ENCODE results near the gene NPY4R.
"Not testable (repeated sequence)": the region's sequence is repeated elsewhere in the genome, so short reads cannot be mapped to it uniquely, and the experiment has no call there.

NPY4R gene

DNA sequence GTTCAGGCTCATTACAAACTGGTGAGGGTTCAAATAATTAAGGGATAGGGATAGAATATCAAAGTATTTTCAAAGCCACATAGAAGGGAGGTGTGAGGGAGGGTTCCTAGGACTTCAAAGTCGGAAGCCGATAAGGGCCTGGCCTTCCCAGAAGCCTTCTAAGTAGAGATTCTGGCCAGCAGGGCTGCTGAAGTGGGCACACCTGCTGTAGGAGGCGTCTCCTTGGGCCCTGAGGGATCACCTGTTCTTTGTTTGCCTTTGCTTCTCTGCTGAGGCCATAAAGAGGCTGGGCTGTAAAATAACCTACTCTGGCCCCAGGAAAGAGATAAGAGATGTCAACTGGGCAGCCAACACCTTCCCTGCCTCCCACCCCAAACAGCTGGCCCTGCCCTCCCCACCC lies 8.0 kb upstream of the NPY4R start:
- H3K4me3 Mint-ChIP-seq; H3K27ac Mint-ChIP-seq; H3K9me3 Mint-ChIP-seq (ENCODE audit: low read depth); H3K4me1 Mint-ChIP-seq (ENCODE audit: low read depth); H3K36me3 Mint-ChIP-seq; H3K27me3 Mint-ChIP-seq: not testable (repeated sequence)

GRCh38 chr10:46470134-46470533 lies 4.4 kb upstream of the NPY4R start:
- H3K4me1 Mint-ChIP-seq (ENCODE audit: low read depth); H3K27me3 Mint-ChIP-seq; H3K9me3 Mint-ChIP-seq (ENCODE audit: low read depth); H3K36me3 Mint-ChIP-seq; H3K4me3 Mint-ChIP-seq; H3K27ac Mint-ChIP-seq: not testable (repeated sequence)

DNA sequence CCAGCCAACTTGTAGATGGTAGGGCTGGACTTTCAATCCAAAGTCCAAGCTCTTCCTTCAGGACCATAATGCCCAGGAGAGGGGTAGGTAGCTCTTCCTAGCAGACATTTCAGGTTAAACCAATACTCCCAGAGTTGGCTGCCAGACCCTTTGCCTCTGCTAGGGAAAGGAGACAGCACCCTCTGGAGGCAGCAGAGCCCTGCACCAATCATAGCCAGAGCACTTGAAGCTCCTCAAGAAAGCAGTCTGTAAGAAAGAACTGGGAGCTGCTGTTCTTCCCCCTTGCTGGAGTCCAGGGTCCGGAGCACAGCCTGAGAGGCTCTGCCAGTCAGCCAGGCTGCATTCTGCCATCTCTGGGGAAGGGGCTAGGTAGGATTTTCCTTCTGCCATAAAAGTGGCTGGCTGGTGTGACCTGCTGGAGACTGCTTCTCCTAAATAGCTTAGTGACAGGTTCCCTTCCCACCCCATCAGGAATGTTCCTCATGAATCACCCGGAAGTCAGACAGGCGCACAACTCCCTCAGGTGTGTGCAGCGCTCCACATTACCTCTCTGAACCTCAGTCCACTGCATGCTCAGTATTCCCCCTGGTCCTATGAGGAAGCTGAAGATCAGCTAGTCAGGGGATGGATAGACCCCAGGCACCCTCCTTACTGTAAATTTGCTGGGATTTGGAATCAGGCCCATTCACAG lies 2.5 kb upstream of the NPY4R start:
- H3K36me3 Mint-ChIP-seq; H3K27me3 Mint-ChIP-seq; H3K27ac Mint-ChIP-seq; H3K4me3 Mint-ChIP-seq; H3K4me1 Mint-ChIP-seq (ENCODE audit: low read depth); H3K9me3 Mint-ChIP-seq (ENCODE audit: low read depth): not testable (repeated sequence)

GRCh38 chr10:46463608-46464007 lies 2.1 kb downstream of the NPY4R start:
- not testable (repeated sequence) for H3K4me3 Mint-ChIP-seq; H3K9me3 Mint-ChIP-seq (ENCODE audit: low read depth); H3K27ac Mint-ChIP-seq; H3K36me3 Mint-ChIP-seq; H3K27me3 Mint-ChIP-seq; H3K4me1 Mint-ChIP-seq (ENCODE audit: low read depth)

GRCh38 chr10:46462276-46462675 lies 3.5 kb downstream of the NPY4R start:
- not testable (repeated sequence) for H3K27me3 Mint-ChIP-seq; H3K36me3 Mint-ChIP-seq; H3K27ac Mint-ChIP-seq; H3K4me1 Mint-ChIP-seq (ENCODE audit: low read depth); H3K9me3 Mint-ChIP-seq (ENCODE audit: low read depth); H3K4me3 Mint-ChIP-seq

DNA sequence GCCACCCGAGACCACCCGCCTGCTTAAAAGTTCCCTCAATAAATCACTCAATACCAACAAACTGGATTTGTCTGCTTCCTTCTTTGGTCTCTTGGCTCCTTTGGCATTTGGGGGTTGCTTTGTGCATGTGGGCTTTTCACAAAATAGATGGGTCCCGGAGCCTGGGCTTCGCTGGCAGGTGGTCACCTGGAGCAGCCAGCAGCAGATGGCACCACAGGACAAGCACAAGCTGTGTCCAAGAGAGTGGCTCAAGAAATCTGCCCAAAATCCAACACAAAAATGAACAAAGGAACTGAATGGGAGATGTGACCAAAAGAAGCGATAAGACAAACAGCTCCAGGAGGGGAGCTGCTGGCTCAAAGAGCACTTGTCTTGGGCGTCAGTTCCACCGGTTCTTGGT lies 6.2 kb downstream of the NPY4R start:
- H3K36me3 Mint-ChIP-seq; H3K4me1 Mint-ChIP-seq (ENCODE audit: low read depth); H3K27me3 Mint-ChIP-seq; H3K9me3 Mint-ChIP-seq (ENCODE audit: low read depth); H3K4me3 Mint-ChIP-seq; H3K27ac Mint-ChIP-seq: not testable (repeated sequence)

DNA sequence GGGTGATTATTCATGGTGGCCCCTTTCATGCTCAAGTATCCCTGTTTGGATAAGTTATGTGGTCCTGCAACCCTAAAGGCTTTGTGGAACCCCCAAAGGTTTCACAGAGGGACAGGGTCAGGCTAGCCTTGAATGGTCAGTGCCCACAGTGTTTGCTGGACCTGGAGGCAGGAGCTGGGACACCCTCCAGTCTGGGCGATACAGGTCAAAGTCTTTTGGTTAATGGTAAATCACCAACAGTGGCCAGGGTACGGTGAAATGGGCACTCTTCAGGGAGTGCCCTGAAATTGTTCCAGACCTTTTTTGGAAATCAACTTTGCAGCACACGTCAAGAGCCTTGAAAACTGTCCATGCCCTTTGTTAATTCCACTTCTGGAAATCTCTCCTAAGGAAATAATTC lies 8.7 kb downstream of the NPY4R start:
- H3K9me3 Mint-ChIP-seq (ENCODE audit: low read depth); H3K27me3 Mint-ChIP-seq; H3K4me3 Mint-ChIP-seq; H3K4me1 Mint-ChIP-seq (ENCODE audit: low read depth); H3K36me3 Mint-ChIP-seq; H3K27ac Mint-ChIP-seq: not testable (repeated sequence)

DNA sequence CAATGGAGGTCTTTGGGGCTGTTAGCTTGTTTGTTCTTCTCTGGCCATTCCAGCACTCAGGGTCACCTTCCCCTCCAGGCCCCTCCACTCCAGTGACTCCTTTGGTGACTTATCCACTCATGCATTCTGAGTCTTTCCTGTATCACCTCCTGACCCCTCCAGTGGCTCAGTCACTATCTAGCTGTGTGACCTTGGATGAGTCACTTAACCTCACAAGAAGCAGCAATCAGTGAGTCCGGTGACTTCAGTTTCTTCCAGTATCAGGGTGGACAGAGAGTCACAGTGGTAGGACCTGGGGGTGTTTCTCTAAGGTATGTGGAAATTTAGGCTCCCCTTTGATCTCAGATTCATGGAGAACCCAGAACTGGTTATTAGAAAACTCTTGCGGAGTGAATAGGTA lies 9.8 kb downstream of the NPY4R start:
- H3K4me3 Mint-ChIP-seq; H3K9me3 Mint-ChIP-seq (ENCODE audit: low read depth); H3K4me1 Mint-ChIP-seq (ENCODE audit: low read depth); H3K36me3 Mint-ChIP-seq; H3K27ac Mint-ChIP-seq; H3K27me3 Mint-ChIP-seq: not testable (repeated sequence)

DNA sequence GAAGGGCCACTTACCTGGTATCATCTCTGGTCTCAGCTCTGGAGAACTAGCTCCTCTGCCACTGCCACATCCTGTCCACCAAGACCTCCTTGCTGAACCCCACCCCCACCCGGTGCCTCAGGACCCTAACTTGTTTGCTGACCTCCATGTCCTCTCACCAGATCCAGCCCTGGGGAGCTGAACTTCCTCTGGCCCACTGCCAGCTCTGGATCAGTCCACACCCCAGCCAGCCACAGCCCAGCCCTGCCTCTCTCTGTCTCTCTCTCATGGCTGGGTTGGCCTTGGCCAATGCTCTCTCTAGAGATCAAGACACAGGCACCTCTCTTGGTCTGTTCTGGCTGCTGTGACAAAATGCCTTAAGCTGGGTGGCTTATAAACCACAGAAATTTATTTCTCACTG lies 14.4 kb downstream of the NPY4R start:
- H3K4me1 Mint-ChIP-seq (ENCODE audit: low read depth); H3K27ac Mint-ChIP-seq; H3K36me3 Mint-ChIP-seq; H3K9me3 Mint-ChIP-seq (ENCODE audit: low read depth); H3K27me3 Mint-ChIP-seq; H3K4me3 Mint-ChIP-seq: not testable (repeated sequence)

DNA sequence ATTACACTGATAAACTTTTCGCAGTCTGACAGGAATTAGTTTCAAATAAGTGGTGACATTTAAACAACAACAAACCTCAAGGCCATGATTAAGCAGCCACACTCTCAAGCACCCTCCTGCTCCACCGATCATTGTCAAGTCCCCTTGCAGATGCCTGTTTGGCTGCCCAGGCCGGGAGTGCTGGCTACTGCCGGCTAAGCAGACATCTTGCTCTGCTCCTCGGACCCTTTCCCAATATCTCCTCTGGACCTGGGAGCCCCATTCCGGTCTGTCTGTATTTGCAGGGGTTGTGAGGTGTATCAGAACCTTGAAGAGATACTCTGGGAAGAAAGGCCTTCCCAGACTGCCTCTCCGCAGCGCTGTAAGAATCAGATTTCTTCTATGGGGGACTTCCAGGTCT lies 14.9 kb downstream of the NPY4R start:
- not testable (repeated sequence) for H3K9me3 Mint-ChIP-seq (ENCODE audit: low read depth); H3K4me1 Mint-ChIP-seq (ENCODE audit: low read depth); H3K27ac Mint-ChIP-seq; H3K27me3 Mint-ChIP-seq; H3K36me3 Mint-ChIP-seq; H3K4me3 Mint-ChIP-seq

DNA sequence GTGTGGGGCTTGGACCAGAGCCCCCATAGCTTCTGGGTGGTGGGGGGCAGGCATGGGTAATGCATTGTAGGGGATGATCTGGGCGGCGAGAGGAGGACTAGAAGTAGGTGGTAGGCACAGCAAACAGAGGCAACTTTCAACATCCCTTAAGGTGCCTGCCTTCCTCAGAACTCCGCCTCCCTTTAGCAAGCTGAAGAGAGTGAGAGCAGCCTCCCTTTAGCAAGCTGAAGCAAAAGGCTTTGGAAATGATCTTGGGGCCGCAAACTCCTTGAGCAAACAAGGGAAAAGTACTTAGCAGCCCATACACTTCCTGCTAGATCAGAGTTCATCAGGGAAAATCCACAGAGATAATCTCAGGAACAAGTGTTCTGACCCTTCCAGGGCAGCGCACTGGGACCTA lies 18.3 kb downstream of the NPY4R start:
- not testable (repeated sequence) for H3K27me3 Mint-ChIP-seq, H3K36me3 Mint-ChIP-seq, H3K27ac Mint-ChIP-seq

DNA sequence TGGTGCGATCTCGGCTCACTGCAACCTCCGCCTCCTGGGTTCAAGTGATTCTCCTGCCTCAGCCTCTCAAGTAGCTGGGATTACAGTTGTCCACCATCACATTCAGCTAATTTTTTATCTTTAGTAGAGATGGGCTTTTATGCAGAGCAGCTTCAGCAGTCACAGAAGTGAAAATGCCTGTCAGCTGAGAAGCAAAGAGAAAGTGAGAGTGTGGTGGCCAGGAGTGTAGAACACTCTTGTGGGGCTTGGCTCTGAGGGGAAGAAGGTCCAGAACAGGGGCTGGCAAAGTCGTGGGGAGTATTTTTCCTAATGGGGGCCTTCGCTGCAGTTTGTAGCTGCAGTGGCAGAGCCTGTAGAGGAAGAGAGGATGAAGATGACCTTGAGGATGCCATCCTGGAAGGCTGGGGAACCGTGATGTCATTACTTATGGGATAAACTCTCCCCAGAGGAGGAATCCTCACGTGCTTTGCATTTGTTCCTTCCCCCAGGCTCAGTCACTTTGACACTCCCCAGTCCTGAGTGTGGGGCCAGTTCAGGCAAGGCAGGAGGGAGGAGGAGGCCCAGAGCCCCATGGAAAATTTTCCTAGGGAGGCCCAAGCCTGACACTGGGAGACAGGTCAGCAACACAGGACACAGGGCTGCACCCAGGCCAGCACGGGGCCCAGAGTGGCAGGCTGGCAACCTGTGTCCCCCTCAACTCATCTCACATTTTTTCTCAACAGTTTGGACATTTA lies 20.2 kb downstream of the NPY4R start:
- not testable (repeated sequence) for H3K36me3 Mint-ChIP-seq; H3K4me1 Mint-ChIP-seq (ENCODE audit: low read depth); H3K27ac Mint-ChIP-seq; H3K9me3 Mint-ChIP-seq (ENCODE audit: low read depth); H3K27me3 Mint-ChIP-seq; H3K4me3 Mint-ChIP-seq

More for the DNA sequence above, 18.3 kb downstream of the NPY4R start:
- H3K9me3 Mint-ChIP-seq (ENCODE audit: low read depth); H3K4me1 Mint-ChIP-seq (ENCODE audit: low read depth); H3K4me3 Mint-ChIP-seq: not testable (repeated sequence)

- not testable (repeated sequence) for H3K36me3 Mint-ChIP-seq; H3K27me3 Mint-ChIP-seq; H3K4me3 Mint-ChIP-seq; H3K9me3 Mint-ChIP-seq (ENCODE audit: low read depth); H3K27ac Mint-ChIP-seq; H3K4me1 Mint-ChIP-seq (ENCODE audit: low read depth)
Observed at GRCh38 chr10:46443422-46443821, 22.3 kb downstream of the NPY4R start.

DNA sequence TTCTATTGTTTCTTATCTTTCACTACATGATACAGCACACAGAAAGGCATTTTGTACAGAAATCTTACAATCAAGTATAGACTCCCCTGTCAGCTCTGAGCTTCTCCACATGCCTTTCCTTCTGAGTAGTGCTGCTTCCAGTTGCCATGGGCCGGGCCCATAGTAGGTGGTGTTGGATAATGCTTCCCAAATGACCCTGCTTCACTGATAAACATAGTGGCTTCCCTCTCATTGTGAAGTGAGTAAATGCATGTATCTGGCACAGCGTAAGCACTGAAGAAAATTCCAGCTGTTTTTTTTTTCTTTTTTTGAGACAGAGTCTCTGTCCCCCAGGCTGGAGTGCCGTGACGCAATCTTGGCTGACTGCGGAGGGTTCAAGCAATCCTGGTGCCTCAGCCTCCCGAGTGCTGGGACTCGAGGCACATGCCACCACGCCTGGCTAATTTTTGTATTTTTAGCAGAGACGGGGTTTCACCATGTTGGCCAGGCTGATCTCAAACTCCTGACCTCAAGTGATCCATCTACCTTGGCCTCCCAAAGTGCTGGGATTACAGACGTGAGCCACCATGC lies 23.0 kb downstream of the NPY4R start:
- H3K9me3 Mint-ChIP-seq (ENCODE audit: low read depth); H3K36me3 Mint-ChIP-seq; H3K4me1 Mint-ChIP-seq (ENCODE audit: low read depth); H3K27ac Mint-ChIP-seq; H3K4me3 Mint-ChIP-seq; H3K27me3 Mint-ChIP-seq: not testable (repeated sequence)

- H3K27ac Mint-ChIP-seq; H3K36me3 Mint-ChIP-seq; H3K9me3 Mint-ChIP-seq (ENCODE audit: low read depth); H3K4me3 Mint-ChIP-seq; H3K27me3 Mint-ChIP-seq; H3K4me1 Mint-ChIP-seq (ENCODE audit: low read depth): not testable (repeated sequence)
Observed at GRCh38 chr10:46441837-46442278, 23.9 kb downstream of the NPY4R start.

GRCh38 chr10:46440942-46441341 lies 24.8 kb downstream of the NPY4R start:
- not testable (repeated sequence) for H3K27ac Mint-ChIP-seq; H3K36me3 Mint-ChIP-seq; H3K4me3 Mint-ChIP-seq; H3K4me1 Mint-ChIP-seq (ENCODE audit: low read depth); H3K9me3 Mint-ChIP-seq (ENCODE audit: low read depth); H3K27me3 Mint-ChIP-seq
